Activated CD4-positive, alpha-beta T cell treated with anti-CD3 and anti-CD28 coated beads, Interleukin-2, amount 50 U/mL, for 4 hours (primary cell): ENCODE results near the gene SLC25A25.
"Not testable (repeated sequence)": the region's sequence is repeated elsewhere in the genome, so short reads cannot be mapped to it uniquely, and the experiment has no call there.

Experiments
- DNase-seq, 2 experiments: peaks; one replicate each; pipeline ENCODE4 v3.0.0-alpha.2; 2020

Gene SLC25A25

GRCh38 chr9:128053560-128053959 is 14.5 kb upstream of the SLC25A25 start:
- DNase-seq, result no peak

GRCh38 chr9:128054087-128054486 is 13.9 kb upstream of the SLC25A25 start:
- DNase-seq, result no peak

- DNase-seq, result no peak
Observed at GRCh38 chr9:128055344-128056040, 12.5 kb upstream of the SLC25A25 start.

- DNase-seq, result no peak
Observed at GRCh38 chr9:128056086-128056485, 11.9 kb upstream of the SLC25A25 start.

- no peak for DNase-seq
Observed at GRCh38 chr9:128056887-128057723, 10.9 kb upstream of the SLC25A25 start.

- DNase-seq, result no peak
Observed at GRCh38 chr9:128057724-128058409, 10.2 kb upstream of the SLC25A25 start.

GRCh38 chr9:128059365-128059983 is 8.6 kb upstream of the SLC25A25 start:
- DNase-seq, result no peak

GRCh38 chr9:128061275-128061960 is 6.6 kb upstream of the SLC25A25 start:
- no peak for DNase-seq

- no peak for DNase-seq
Observed at GRCh38 chr9:128062279-128062678, 5.8 kb upstream of the SLC25A25 start.

- DNase-seq, result no peak
Observed at GRCh38 chr9:128062846-128063831, 4.9 kb upstream of the SLC25A25 start.

- DNase-seq, result no peak
Observed at GRCh38 chr9:128065907-128066712, 1.9 kb upstream of the SLC25A25 start.

- peak; percentile 94 for DNase-seq
Observed at GRCh38 chr9:128066713-128067644, 1.1 kb upstream of the SLC25A25 start, which contains the start of gene NAIF1. Gene NAIF1 (minus strand): TSS chr9:128067320. CDS start chr9:128067101, 219 bp downstream.

GRCh38 chr9:128068386-128069205 is 564 bp downstream of the SLC25A25 start:
- DNase-seq, result peak; percentile 15 to 27

GRCh38 chr9:128070874-128071273 is 2.8 kb downstream of the SLC25A25 start:
- DNase-seq, result no peak

- DNase-seq, result not testable (repeated sequence)
Observed at GRCh38 chr9:128071475-128071874, 3.4 kb downstream of the SLC25A25 start.

GRCh38 chr9:128072144-128073021 is 4.4 kb downstream of the SLC25A25 start:
- peak; percentile 43 to 50 for DNase-seq
